NCI-H2107 (cell line): Measurements from ENCODE around the gene UVRAG.
"Not testable (repeated sequence)": the region's sequence is repeated elsewhere in the genome, so short reads cannot be mapped to it uniquely, and the experiment has no call there.

Experiments used
- DNase-seq: peaks from one replicate; lab custom pipeline; 2025; lab: John Stamatoyannopoulos, UW

The UVRAG gene

GRCh38 chr11:75968021-75968625 is 153.1 kb downstream of the UVRAG start:
- DNase-seq, result no peak

- DNase-seq, result no peak
These were observed 154.8 kb downstream of the UVRAG start for GRCh38 chr11:75969626-75970308.

- not testable (repeated sequence) for DNase-seq
These were observed 158.7 kb downstream of the UVRAG start for GRCh38 chr11:75973710-75974109.

- DNase-seq, result not testable (repeated sequence)
These were observed 164.1 kb downstream of the UVRAG start for GRCh38 chr11:75979075-75979474.

DNA sequence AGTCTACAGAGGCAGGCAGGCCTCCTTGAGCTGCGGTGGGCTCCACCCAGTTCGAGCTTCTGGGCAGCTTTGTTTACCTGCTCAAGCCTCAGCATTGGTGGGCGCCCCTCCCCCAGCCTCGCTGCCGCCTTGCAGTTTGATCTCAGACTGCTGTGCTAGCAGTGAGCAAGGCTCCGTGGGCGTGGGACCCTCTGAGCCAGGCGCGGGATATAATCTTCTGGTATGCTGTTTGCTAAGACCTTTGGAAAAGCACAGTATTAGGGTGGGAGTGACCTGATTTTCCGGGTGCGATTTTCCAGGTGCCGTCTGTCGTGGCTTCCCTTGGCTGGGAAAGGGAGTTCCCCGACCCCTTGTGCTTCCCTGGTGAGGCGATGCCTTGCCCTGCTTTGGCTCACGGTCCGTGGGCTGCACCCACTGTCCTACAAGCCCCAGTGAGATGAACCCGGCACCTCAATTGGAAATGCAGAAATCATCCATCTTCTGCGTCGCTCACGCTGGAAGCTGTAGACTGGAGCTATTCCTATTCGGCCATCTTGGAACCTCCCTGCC is 164.5 kb downstream of the UVRAG start:
- not testable (repeated sequence) for DNase-seq

DNA sequence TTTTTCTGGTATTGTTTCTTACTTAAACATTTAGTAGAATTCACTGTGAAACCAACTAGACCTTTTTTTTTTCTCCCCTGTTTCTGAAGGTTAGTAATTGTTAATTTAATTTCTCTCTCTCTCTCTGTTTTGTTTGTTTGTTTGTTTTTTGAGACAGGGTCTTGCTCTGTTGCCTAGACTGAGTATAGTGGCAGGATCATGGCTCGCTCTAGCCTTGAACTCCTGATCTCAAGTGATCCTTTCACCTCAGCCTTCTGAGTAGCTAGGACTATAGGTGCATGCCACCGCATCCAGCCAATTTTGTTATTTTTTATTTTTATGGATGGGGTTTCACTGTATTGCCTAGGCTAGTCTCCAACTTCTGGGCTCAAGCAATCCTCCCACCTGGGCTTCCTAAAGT is 165.0 kb downstream of the UVRAG start:
- no peak for DNase-seq

GRCh38 chr11:75981546-75981945 is 166.5 kb downstream of the UVRAG start:
- DNase-seq, result no peak

DNA sequence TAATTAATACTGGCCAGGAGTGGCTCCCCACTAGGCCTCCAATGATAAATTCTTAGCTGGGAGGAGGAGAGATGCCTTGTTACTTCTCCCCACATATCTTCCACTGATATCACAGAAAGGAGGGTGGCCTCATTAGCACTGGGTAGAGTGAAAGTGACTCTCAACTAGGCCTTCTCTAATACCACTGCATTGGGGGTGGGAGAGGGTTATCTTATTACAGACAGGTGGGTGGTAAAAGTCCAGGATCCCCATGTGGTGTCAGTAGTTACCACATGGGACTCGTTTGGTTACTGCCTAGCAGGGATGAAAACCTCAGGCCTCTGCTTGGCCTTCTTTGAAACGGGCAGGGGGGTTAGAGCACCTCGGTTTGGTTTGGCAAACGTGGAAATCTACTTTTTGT is 167.3 kb downstream of the UVRAG start:
- DNase-seq, result no peak

GRCh38 chr11:75986966-75987365 is 172.0 kb downstream of the UVRAG start:
- no peak for DNase-seq

GRCh38 chr11:75993126-75993525 is 178.1 kb downstream of the UVRAG start:
- no peak for DNase-seq

DNA sequence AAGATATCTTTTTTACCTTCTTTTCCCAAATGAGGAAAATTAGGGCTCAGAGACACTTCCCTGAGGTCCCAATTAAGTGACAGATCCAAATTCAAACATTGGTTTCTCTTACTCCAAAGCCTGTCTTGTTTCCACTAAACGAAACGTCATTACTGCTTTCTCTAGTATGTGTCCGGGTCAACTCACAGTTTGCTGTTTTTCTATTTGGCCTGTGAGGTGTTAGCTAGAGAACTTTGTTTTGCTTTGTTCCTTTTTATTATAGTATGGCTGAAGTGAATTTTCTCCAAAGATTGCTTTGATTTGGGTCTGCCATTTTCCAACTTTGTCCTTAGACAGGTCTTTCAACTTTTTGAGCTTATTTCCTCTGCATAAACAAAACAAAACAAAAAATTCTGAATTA is 179.6 kb downstream of the UVRAG start:
- DNase-seq, result no peak

GRCh38 chr11:75996523-75997442 is 181.8 kb downstream of the UVRAG start:
- DNase-seq, result no peak

DNA sequence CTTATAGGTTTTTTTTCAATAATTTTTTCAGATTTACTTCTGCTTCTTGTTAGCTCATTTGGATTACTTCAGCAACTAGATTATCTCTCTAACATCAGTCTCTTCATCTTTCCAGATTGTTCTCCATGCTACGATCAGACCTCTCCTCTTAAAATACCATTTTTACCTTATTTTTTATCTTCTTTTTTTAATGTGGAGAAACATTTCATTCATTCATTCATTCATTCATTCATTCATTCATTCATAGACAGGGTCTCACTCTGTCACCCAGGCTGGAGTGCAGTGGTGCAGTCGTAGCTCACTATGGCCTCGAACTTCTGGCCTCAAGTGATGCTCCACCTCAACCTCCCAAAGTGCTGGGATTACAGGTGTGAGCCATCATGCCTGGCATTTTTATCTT is 189.4 kb downstream of the UVRAG start:
- DNase-seq, result no peak

GRCh38 chr11:76005756-76006155 is 190.7 kb downstream of the UVRAG start:
- no peak for DNase-seq

GRCh38 chr11:76007166-76007565 is 192.2 kb downstream of the UVRAG start:
- DNase-seq, result no peak

GRCh38 chr11:76008474-76008873 is 193.5 kb downstream of the UVRAG start:
- no peak for DNase-seq

DNA sequence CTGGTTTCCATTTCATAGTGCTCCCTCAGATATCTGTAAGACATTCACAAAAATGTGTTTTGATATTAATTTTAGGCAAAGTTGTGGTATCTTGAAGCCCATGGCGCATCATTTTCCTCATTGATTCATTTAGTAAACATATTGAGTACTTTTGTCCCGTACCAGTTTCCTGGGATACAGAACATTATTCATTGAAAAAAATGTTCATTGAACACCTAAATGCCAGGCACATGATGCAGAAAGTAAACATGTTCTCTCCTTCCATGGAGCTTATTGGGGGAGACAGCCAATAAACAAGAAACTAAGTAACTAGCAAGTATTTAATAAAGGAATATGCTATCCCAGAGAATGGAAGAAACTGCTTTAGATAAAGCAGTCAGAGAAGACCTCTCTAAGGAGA is 195.0 kb downstream of the UVRAG start:
- DNase-seq, result no peak

- DNase-seq, result no peak
These were observed 198.5 kb downstream of the UVRAG start for GRCh38 chr11:76013526-76013925.

DNA sequence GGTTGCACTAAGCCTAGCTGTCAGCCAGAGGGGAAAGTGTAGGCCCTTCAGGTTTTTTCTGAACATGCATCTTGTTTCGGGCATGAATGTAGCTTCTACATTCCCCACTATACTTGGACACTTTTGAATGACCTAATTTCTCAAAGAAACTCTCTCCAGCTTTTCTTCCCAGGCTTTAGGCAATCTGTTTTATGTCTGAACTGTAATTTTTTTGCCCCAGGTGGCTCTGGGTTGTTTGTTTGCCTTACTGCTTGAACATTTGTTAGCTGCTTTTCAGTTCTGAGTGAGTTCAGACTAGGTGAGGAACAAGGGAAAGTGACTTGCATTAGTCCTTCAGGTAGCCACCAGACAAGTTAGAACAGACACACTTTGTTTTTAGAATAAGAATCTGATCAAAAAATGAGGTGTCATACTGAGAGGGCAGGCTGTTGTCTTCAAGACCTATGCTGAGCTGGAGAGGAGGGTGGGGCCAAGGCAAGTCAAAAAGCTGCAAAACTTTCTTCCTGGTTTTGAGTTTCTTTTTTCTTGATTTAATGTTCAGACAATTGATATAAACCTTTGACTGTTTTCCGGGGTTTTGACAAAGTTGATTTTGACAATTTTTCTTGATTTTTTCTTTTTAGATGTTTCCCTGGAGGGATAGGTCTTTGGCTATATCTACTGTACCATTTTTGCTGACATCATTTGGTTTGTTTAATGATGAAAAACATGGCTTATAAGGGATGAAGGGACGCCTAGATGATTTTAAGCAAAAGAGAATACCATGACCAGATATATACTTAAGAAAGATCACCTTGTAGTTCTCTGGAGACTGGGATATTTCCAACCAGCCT is 208.4 kb downstream of the UVRAG start:
- no peak for DNase-seq

DNA sequence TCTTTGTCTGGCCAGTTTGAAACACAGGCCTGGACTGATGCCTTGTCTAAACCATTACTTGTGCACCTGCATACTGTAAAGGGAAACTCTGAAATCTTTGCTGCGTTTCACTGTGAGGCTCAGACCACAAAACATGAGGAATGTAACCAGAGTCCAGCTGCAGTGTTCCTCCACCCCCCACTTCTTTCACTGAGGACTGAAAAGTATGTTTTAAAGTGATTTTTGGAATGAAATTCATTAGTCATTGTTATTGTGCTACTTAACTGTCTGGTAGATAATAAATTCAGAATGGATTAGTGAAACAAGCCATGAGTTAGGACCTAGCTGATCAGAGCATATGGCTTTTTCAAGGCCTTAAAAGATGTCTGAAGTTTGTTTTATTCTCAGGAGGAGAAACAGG is 210.1 kb downstream of the UVRAG start:
- DNase-seq, result no peak

DNA sequence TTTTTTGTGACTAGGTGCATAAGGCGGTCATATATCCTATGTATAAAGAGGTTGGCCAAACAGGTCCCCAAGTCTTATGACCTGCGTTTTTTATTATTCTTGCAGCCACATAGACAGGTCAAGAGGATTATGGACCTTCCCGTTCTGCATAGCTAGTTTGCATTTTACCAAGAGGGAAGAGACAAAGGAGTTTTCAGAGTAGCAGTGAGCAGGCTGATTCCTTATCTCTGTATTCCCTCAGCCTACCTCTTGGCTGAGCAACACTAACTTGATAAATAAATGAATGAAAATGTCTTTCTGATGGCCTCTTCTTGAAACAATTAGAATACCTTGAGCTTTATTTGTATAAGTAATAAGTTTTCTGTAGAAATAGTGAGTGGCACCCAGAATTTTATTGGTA is 210.8 kb downstream of the UVRAG start:
- DNase-seq, result no peak

DNA sequence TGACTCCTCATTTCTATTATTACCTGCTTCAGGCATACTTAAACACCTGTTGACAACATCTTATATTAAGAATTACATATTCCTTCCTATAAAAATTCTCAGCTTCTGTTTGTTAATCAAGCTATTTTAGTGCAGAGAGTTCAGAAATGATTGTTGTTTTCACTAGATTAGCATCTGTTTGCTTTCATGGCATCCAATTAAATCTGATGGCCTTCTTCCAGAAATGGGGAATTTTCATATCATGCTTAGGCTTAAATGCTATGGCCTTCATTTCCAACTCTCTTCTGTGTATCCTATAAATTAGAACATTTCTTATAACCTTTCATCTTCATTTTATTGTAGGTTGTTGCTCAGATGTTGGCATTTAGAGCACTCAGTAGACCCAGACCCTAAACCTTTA is 211.3 kb downstream of the UVRAG start:
- no peak for DNase-seq
